Measurements from ENCODE around the gene ARHGAP26.

The ARHGAP26 gene

DNA sequence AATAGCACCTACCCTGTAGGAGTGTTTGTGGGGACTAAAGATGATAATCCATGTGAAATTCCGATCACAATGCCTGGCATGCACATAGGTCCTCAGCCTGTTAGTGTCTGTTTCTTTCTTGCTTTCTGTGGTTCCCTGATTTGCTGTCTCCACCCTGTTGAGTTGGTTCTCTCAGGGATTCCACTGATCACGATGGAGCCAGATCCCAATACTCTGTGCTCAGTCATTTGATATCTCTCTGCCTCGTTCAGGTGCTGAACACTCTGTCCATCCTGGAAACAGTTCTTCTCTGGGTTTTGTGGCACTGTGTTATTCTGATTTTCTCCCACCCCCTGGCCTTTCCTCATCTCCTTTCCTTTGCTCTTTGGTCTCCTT is 60.8 kb downstream of the ARHGAP26 start:
- no peak for DNase-seq

DNA sequence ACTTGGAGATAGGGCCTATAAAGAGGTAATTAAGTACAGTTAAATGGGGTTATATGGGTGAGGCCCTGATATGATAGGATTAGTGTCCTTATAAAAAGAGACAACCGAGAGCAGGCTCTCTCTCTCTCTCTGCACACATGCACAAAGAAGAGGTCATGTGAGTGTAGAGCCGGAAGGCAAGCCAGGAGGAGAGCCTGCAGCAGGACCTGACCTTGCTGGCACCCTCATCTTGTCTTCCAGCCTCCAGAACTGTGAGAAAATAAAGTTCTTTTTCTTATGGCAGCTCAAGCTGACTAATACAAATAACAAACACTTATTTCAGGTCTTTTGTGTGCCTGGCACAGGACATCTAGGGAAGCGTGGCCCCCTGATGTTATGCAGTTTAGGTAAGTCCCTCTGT is 62.1 kb downstream of the ARHGAP26 start:
- no peak for DNase-seq

DNA sequence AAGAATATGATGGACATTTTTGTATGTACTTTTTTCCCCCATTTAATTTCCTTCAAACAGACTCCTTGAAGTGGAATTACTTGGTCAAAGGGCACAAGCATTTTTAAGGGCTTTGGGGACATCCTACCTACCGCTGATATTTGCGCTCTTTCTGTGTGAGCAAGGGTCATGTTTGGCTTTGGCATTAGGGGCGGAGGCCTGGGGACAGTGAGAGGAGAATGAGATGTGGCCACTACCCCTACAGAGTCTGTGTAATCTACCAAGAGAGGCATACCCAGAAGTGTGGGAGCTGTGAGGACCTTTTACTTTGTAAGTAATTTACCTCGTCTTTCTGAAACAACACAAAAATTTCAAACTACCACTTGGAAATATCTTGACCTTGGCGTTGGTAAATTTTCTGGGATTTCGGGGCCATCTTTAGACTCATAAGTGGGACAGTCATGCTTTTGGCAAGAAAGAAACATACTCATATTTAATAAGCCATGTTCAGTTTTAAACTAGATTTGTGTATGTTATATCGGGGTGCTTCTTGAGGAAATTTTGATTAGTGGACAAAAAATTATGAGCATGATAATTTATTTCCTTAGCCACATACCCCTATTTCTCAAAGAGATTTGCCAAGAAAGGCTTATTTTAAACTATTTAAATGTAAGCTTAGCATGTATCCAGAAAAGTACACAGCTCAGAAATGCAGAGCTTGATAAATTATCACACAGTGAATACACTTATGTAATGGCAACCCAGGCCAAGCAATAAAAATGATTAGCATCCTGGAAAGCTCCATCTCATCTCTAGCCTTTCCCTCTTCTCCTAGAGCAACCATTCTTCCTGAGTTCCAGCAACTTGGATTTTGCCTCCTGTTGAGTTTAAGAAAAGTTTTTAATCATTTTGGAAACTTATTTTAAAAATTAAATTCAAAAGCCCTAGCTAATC is 63.6 kb downstream of the ARHGAP26 start:
- no peak for DNase-seq

DNA sequence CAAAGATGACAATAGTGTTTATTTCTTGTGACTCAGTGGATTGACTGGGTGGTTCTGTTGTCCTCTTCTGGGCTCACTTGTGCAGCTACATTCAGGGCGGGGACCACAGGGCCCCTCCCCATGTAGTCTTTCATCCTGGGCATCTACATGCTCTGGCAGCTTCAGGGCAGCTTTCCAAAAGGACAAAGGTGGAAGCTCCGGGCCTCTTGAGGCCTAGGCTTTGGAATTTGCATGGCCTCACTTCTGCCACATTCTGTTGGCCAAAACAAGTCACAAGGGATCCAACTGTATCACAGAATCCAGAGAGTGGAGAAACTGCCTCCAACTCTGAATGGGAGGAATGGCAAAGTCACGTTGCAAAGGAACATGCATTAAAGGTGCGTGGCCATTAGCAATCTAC is 64.3 kb downstream of the ARHGAP26 start:
- no peak for DNase-seq

DNA sequence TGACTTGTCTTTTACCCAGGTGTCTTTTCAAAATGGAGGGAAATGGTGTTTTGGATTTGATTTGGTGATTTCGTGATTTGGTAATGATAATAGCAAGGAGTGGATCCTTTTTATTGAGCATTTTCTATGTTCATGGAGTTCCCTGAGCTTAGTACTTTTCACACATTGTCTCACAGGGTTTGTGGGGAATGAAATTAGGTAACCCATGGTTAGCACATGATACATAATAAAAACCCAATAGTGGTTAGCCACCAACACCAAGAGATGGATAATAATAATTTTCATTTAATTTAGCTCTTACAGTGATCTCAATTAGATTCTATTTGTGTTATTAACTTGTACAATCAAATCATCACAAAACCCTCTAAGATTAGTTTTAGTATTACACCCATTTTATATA is 65.4 kb downstream of the ARHGAP26 start:
- no peak for DNase-seq

DNA sequence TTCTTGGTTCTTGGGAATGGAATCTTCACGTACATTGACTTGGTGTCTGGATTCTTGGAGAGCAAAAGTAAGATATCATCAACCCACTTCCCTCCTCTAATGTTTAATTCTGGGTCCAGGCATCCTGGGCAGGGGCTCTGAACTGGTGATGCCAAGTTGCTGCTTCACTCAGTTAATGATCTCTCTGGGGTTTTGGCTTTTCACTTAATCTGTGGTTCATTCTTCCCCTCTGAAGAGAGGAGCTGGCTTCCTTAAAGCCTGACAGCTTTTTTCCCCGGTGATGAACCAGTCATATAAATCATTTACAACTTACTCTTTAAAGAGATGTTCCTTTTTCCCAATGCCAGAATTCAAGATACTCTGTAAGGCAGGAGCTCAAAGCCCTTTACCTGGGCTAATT is 65.9 kb downstream of the ARHGAP26 start:
- DNase-seq, result no peak

DNA sequence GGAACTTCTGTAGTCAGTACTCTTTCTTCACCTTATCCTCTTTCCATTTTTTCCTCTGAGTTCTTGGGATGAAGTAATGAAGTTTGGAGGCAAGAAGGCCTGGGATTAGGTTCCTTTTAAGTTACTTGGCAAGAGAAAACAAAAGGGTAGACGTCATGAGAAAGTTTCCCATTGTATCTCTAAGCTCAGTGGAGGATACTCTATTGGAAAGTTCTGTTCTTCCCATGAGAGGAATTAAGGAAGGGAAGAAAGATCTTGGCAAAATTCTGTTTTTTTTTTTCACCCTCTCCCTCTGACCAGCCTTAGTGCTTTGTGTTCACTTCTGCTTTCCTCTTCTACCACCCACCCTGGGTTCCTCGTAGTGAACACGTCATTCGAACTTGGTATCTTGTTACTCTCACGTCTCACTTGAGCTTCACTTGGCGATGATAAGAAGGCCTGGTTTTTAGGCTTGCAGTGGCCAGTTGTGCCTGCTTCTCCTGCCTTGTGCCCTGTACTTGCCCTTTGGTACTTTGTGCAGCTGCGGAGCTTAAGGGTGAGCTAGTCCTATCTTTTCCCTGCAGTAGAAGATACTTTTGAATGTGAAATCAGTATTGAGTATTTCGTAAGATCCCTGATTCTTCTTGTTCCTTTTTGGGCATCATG is 67.0 kb downstream of the ARHGAP26 start:
- DNase-seq, result no peak

DNA sequence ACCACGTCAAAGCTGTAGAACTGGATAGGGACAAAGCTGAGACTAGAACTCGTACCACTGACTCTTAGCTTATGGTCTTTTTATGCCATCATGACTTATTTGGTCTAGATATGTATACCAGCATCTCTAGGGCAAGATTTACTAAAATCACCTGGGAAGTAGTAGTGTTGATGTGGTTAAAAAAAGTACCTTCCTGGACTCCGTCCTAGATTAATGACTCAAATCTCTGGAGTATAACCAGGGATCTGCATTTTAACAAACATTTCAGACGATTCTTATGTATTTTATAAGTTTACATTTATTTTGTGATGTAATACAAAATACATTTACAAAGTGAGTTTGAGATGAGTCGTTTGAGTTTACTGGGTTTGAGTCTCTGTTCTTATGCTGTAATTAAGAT is 68.7 kb downstream of the ARHGAP26 start:
- no peak for DNase-seq

DNA sequence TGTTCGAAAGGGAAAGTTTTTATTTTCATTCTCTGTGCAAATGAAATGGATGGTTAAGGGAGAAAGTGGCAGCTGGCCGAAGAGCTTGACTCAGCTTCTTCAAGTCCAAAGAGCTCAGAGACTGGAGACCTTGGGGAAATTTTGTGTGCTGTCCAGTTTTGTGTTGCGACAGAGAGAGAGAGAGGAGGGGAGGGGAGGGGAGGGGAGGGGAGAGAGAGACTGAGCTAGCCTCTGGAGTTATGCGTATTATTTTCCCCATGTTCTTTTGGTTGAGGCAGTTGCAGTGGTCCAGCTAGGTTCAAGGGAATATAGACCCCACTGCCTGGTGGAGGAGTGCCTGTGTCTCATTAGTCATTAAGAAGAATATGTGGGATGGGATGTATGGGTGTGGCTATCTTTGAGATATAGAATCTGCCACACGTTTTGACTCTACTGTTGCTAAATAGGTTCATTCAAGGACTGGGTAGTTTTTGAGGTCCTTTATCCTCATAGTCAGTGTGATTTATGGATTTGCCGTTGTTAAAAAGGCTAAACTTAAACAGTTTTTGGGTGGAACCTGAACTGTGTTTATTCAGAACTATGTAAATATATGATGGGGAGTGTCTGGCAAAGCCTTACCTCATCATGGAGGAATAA is 69.7 kb downstream of the ARHGAP26 start:
- no peak for DNase-seq

DNA sequence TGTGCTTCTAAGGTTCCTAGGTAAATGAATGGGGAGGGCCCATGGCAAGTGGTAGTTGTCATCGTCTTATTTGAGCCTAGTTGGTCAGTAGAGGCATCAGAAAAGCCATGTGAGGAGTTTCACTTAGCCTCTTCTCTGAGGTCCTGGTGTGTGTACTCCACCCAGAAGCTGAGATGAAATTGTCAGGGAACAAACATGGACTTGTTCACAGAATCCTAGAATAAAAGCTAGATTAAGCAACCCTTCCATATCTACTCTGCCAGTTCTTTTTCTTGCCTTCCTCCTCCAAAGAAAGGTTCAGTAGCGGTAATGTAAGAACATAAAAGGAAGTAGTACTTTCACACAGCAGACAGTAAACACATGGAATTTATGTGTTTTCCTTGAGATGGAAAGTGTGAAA is 70.4 kb downstream of the ARHGAP26 start:
- no peak for DNase-seq

DNA sequence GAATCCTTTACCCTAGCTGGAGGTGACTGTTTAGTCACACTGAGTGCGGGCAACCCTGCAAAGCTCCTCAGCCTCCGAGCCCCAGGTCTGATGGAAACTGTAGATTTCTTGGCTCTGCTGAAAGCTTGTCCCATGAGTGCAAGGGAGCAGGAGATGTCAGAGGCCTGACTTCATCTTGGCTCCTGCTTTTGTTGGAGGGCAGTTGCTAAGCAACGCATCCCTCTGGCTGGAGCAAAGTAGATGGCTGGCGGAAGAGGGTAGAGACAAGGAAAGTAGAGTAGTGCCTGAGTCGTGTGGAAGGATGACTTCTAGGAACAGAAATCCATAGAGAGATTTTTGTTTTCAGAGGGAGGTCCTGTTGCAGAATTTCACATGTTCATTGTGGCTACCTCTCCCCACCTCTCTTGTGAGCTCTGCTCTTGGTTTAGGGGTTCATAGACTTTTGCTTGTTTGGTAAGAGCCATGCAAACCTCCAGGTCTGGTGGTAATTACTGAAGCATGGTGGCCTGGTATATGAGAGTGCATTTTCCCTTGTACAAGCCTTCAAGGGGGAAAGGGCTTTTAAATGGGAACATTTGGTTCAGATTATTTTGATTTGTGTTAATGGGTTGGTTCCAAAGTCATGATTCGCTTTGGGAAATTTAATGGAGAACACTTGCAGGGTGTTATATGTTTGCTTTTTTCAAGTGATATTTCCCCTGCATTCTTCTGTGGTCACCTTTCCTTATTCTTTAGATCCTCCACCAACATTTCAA is 71.5 kb downstream of the ARHGAP26 start:
- peak; percentile 80 for DNase-seq

DNA sequence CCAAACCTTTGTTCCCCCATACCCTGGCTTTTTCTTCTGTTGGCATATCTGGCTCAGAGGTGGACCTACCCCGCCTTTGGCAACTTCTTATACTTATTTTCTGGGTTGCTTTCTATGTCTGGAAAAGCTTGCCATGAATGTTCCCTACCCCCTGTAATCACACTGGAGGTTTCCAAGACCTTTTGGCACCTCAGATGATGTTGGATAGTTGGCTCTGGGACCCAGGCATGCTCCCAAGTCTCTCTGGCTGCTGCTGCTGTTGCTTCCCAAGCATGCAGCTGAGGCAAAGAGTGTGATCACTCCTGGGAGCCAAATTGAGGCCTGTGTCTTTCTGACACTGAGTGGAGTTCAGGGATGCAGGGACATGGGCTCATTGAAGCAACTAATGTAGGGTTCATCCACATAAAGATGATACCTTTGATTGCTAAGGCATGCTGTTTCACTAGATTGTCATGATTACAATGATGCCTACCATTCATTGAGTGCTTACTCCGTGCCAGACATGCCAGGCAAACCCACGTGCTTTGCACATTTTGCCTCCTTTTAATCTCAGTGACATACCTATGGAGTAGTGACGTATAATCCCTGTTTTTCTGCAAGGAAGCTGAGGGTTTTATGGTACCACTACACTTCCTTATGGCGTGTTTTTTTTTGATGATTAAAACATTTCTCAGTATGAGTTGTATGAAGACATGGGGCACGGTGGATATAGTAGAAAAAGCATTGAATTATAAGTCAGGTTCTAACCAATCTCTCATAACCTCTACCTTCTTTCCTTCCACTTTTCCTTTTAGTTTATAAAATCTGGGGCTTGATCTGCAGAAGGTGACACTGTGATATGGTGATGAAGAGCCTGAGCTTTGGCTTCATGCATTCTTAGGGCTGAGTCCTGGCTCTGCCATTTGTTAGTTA is 73.1 kb downstream of the ARHGAP26 start:
- DNase-seq, result no peak

DNA sequence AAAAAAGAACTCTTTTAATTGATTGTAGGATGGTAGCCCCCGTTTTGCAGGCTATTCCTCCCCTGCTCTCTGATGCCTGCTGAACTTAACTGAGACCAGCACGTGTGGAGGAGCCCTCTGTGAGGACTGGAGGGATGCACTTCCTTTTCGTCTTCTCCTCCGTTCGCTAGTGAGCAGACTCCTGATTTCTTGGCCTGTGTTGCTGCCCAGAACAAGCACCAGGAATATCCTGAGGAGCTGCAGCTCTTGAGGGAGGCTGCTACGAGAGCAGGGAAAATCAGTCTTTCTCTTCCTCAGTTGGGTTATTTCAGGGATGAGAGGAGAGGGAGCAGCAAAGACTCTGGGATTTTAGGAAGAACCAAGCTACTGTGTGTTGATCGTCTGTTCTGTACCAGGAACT is 74.7 kb downstream of the ARHGAP26 start:
- DNase-seq, result no peak

DNA sequence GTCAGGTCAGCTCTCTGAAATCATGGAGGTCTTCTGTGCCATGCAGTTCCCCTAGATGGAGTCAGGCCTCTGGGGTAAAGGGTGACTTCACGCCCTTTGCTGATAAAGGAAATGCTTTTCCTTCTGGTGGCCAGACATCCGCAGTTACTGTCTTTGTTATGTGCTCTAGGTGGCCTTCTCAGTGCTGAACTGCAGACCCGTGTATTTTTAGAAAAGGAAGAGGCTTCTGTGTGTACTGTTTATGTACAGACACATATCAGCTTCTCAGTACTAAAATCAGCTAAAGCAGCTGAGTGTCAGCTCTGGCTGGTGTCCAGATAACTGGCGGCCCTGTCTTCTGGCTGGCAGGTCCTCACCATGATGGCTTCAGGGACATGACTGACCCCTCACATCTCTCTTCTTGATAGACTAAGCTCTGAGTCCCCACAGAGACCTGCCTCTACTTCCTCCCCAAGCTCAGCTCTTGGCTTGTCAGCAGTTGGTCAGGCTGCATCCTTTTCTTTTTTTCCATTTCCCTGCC is 75.3 kb downstream of the ARHGAP26 start:
- no peak for DNase-seq

DNA sequence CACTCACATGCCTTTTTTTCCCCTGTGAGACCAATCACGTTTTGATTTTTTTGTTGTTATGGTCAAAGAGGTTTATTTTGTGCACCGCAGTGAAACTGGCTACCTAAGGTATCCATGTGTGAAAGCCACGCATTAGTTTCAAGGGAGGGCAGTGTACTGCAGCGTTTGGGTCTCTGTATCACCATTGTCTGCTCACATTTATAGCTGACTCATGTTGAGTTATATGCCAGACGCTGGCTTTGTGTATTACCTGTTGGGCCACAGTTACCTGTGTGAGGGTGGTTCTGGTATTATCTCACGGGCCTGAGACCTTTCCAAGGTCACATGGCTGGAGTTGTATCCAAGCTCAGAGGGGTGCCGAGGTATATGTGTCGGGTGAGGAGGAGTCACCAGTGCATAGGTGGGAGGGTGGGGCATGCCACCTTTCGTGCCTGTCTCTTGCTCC is 75.8 kb downstream of the ARHGAP26 start:
- no peak for DNase-seq

DNA sequence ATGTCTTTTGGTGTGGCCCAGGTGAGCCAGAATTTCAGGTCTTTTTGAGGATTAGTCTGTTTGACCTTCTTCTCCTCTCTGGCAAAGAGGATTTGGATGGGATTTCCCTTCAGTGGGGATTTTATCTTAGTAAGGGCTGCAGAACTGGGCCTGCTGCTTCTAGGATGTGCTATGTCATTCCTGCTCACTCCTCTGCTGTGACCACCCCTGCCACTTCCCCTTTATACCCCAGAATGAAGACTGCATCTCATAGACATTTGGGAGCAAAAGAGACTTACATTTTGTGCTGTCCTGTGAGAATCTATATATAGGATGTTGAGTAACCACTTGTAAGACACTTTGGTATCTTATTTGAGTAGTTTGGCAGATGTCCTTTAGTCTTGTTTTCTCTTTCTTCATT is 76.2 kb downstream of the ARHGAP26 start:
- DNase-seq, result no peak

DNA sequence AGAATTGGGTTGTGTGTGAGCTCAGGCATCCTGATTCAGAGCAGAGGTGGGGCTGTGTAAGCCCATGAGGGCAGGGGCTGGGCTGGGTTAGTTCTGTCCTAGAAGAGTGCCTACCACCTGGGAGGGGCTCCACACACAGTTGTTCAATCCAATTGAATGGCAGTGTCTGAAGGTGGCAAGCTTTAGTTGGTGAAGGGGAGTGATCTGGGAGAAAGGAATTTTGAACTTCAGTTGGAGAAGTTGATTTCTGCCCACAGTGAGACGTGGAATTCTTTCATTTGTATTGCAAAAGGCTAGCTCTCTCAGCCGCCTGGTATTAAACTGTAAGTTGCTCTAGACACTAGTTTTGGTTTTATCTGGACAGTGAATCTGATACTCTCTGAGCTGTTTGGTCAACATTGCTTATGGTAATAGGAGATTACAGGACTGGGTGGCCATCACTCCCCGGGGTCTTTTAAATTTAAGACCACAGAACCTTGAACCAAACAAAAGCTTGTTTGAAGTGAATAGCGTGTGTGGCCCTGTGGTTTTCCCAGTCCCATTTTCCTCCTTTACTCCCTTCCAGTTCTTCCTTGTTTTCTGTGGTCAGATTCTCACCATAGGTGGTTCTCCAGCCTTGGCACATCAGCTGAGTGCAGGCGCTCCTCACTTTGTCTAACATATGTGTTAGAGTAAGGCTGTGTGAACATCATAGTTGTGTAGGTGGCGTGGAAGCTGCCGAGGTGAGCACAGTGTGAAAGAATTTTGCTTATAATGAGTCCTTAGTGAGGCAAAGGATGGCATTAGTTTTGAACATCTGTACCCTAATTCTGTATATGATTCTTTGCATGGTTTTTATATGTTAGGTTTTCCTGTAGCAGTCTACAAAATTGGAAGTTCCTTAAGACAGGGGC is 78.0 kb downstream of the ARHGAP26 start:
- no peak for DNase-seq

DNA sequence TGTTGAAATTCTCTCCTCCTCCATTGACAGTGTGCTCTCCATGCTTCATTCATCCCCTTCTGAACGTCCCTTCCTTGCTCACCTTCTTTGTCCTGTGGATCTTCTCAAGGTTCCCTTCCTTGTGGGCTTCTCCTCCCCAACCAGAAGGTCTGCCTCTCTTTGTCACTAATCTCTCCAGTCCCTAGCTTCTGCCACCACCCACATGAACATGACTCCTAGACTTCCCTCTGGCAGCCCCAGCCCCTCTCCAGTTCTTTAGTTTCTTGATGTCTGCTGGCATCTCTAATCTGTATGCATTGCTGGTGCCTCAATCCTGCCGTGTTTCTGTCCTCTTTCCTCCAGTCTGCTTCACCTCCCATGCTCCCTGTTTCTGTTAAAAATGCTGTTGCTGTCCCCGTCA is 79.3 kb downstream of the ARHGAP26 start:
- DNase-seq, result no peak

DNA sequence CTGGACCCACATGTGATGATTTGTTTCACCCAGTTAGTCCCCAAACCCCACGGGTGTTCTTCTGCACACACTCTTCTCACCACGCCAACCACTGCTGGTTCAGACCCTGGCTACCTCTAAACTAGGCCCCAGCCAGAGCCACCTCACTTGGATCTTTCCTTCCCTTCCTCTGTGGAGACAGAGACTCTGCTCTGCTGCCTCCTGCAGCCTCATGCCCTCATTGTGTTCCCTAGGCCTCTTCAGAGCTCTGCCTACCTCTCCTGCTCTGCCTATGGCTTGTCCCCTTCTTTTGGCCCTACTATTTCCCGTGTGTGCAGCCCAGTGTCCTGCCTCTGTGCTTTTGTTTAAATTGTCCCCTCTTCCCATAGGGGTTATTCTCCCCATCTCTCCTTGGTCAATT is 79.7 kb downstream of the ARHGAP26 start:
- DNase-seq, result no peak

DNA sequence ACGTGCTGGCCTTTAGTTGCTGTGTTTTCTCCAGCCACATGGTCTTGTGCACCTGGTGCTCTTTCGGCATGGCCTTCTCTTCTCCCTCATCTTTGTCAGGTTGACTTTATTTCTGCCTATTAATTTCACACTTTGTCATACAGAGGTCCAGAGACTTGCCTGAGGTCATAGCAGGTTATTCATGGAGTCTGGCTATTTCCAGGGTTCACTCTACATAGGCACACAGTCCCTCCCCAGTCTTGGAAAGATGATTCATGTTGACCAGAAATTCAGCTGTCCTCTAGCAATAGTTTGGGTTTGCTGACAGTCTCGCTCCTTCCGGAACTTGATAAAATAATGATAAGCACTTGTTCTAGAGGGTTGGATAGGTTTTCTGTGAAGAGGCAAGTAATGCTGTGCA is 81.6 kb downstream of the ARHGAP26 start:
- no peak for DNase-seq

Measured in eye (tissue), 1 donor.